Smooth muscle cell (in vitro differentiated cells): ENCODE measurements around the gene TRIM6. TPM values are rescaled to one million over a fixed set of nuclear protein-coding genes. Genes with fewer than 3 reads are reported as not detected.
"Not testable (repeated sequence)": the region's sequence is repeated elsewhere in the genome, so short reads cannot be mapped to it uniquely, and the experiment has no call there.

Source experiments
- DNase-seq: peaks from one replicate; lab custom pipeline; 2025; ENCODE audit not compliant: unreplicated experiment; lab: John Stamatoyannopoulos, UW
- H2AFZ ChIP-seq: fragments of 200-600 bp; sonication (generic); 2 replicates; pipeline ENCODE4 v1.6.0; 2016; ENCODE audit warnings: antibody characterized with exemption, low read depth, mild to moderate bottlenecking
- H3F3A ChIP-seq: fragments of 200-600 bp; sonication (generic); 2 replicates; pipeline ENCODE4 v1.6.0; 2017; ENCODE audit warnings: antibody characterized with exemption, low read depth
- H3K27ac ChIP-seq: fragments of 200-600 bp; sonication (generic); 2 replicates; pipeline ENCODE4 v1.5.1; 2016; ENCODE audit warnings: low read depth, mild to moderate bottlenecking
- H3K27me3 ChIP-seq: fragments of 200-600 bp; sonication (generic); 2 replicates; pipeline ENCODE4 v1.6.1; 2016; ENCODE audit warnings: low read depth, mild to moderate bottlenecking
- H3K36me3 ChIP-seq: fragments of 200-600 bp; sonication (generic); 2 replicates; pipeline ENCODE4 v1.5.1; 2016; ENCODE audit warnings: low read depth
- H3K4me1 ChIP-seq: fragments of 200-600 bp; sonication (generic); 2 replicates; pipeline ENCODE4 v1.5.1; 2016; ENCODE audit warnings: low read depth
- H3K4me2 ChIP-seq: fragments of 200-600 bp; sonication (generic); 2 replicates; pipeline ENCODE4 v1.6.0; 2016; ENCODE audit warnings: mild to moderate bottlenecking
- H3K4me3 ChIP-seq: fragments of 200-600 bp; sonication (generic); 2 replicates; pipeline ENCODE4 v1.5.1; 2016; ENCODE audit warnings: mild to moderate bottlenecking
- H3K79me2 ChIP-seq: fragments of 200-600 bp; sonication (generic); 2 replicates; pipeline ENCODE4 v1.6.0; 2016; ENCODE audit warnings: low read depth, mild to moderate bottlenecking
- H3K9ac ChIP-seq: fragments of 200-600 bp; sonication (generic); 2 replicates; pipeline ENCODE4 v1.6.0; 2016; ENCODE audit warnings: low read depth
- H3K9me3 ChIP-seq: fragments of 200-600 bp; sonication (generic); replicated peaks from 2 replicates; pipeline ENCODE4 v1.5.1; 2016; ENCODE audit warnings: low read depth
- H4K20me1 ChIP-seq: fragments of 200-600 bp; sonication (generic); 2 replicates; pipeline ENCODE4 v1.6.0; 2016; ENCODE audit warnings: low read depth
- WGBS: methylation state at CpG from one replicate; pipeline ENCODE4 v1.1.7; 2016; ENCODE audit warnings: low lambda C conversion rate; 5-methylcytosine and 5-hydroxymethylcytosine counted together
- polyA plus RNA-seq: library from polyadenylated mRNA; unstranded; fragments of >200 nt; fragmentation: Nextera tagmentation; extraction: Ambion mirVana; gene quantifications from 2 replicates; pipeline ENCODE4 v1.2.1, GENCODE V29; 2016
- total RNA-seq: library from RNA; depleted of rRNA; stranded (reverse); fragments of >200 nt; gene quantifications from 2 replicates; pipeline ENCODE4 v1.2.3, GENCODE V29; 2014
- TF ChIP-seq, protein P1 (sequence below): fragments of 200-600 bp; sonication (generic); IDR thresholded peaks from 2 replicates; pipeline ENCODE4 v1.5.1; 2017; ENCODE audit warnings: borderline replicate concordance, mild to moderate bottlenecking, antibody characterized with exemption; ENCODE audit not compliant: insufficient read depth, poor library complexity, severe bottlenecking

TRIM6 gene
- total and polyA plus RNA-seq, 2 experiments from 2014 or later: 3.7 to 5.6 TPM

DNA sequence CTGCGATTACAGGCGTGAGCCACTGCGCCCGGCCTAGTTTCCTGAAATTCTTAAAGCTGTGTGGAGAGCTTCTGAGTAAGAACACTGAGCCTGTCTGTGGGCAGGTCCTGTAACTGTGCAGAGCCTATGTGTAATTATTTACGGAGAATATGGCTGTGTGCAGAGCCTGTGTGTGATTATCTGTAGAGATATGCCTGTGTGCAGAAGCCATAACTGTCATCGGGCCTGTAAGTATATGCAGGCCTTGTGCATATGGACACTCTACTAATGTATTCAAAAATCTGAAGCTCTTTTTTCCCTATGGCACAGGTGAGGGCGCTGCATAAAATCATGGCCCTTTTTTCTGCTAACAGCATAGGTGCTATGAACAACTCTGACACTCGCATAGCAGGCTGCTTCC lies 15.9 kb upstream of the TRIM6 start, which contains the start of gene OR52B6:
Gene OR52B6, plus strand, starts transcription at position 301 of the 400 bp plus-strand sequence. Its CDS starts 0 bp downstream, at position 301.
- TF ChIP-seq, protein P1, sequence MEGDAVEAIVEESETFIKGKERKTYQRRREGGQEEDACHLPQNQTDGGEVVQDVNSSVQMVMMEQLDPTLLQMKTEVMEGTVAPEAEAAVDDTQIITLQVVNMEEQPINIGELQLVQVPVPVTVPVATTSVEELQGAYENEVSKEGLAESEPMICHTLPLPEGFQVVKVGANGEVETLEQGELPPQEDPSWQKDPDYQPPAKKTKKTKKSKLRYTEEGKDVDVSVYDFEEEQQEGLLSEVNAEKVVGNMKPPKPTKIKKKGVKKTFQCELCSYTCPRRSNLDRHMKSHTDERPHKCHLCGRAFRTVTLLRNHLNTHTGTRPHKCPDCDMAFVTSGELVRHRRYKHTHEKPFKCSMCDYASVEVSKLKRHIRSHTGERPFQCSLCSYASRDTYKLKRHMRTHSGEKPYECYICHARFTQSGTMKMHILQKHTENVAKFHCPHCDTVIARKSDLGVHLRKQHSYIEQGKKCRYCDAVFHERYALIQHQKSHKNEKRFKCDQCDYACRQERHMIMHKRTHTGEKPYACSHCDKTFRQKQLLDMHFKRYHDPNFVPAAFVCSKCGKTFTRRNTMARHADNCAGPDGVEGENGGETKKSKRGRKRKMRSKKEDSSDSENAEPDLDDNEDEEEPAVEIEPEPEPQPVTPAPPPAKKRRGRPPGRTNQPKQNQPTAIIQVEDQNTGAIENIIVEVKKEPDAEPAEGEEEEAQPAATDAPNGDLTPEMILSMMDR: no peak
- H3F3A ChIP-seq: no peaks in the 10 kb centered on the region
- no peaks in the 10 kb centered on the region for H3K27me3 ChIP-seq
- H4K20me1 ChIP-seq: no peaks in the 10 kb centered on the region
- H3K9me3 ChIP-seq: no peaks in the 10 kb centered on the region
- no peak for DNase-seq
- H2AFZ ChIP-seq: no peak within 1 kb of the TSS
- H3K36me3 ChIP-seq: no peaks in the 10 kb centered on the region
- H3K4me1 ChIP-seq: no peaks in the 10 kb centered on the region
- no peak within 1 kb of the TSS for H3K27ac ChIP-seq
- no peak within 1 kb of the TSS for H3K4me3 ChIP-seq
- H3K9ac ChIP-seq: no peak within 1 kb of the TSS
- H3K79me2 ChIP-seq: no peaks in the 10 kb centered on the region
- H3K4me2 ChIP-seq: no peak within 1 kb of the TSS
- 85% methylated on average over 8 of the region's 8 CpGs for WGBS

DNA sequence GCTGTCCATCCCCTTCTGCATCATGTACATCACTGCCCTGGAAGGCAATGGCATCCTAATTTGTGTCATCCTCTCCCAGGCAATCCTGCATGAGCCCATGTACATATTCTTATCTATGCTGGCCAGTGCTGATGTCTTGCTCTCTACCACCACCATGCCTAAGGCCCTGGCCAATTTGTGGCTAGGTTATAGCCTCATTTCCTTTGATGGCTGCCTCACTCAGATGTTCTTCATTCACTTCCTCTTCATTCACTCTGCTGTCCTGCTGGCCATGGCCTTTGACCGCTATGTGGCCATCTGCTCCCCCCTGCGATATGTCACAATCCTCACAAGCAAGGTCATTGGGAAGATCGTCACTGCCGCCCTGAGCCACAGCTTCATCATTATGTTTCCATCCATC lies 15.4 kb upstream of the TRIM6 start:
- Histone ChIP-seq H3K9me3 (no peaks in the 10 kb centered on the region), H3K27ac (no peak overlapping the region), H3K4me3 (no peak overlapping the region), H3K79me2 (no peaks in the 10 kb centered on the region), H3F3A (no peaks in the 10 kb centered on the region), H3K4me1 (no peaks in the 10 kb centered on the region), H3K4me2 (no peak overlapping the region), H2AFZ (no peak overlapping the region), H3K27me3 (no peaks in the 10 kb centered on the region), H3K9ac (no peak overlapping the region), H3K36me3 (no peaks in the 10 kb centered on the region), H4K20me1 (no peaks in the 10 kb centered on the region)
- no peak for DNase-seq
- TF ChIP-seq, protein P1: no peak
- 99% methylated on average over 4 of the region's 4 CpGs for WGBS

DNA sequence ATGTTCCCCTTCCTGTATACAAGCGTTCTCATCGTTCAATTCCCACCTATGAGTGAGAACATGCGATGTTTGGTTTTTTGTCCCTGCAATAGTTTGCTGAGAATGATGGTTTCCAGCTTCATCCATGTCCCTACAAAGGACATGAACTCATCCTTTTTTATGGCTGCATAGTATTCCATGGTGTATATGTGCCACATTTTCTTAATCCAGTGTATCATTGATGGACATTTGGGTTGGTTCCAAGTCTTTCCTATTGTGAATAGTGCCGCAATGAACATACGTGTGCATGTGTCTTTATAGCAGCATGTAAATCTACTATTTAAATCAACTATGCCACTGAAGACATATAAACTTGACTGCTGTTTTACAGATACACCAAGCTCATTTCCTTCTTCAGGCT lies 12.0 kb upstream of the TRIM6 start:
- WGBS: 96% methylated on average over 5 of the region's 5 CpGs
- H3K4me3 ChIP-seq, H3F3A ChIP-seq, H2AFZ ChIP-seq, H3K27ac ChIP-seq, H3K79me2 ChIP-seq, H3K9me3 ChIP-seq, H3K36me3 ChIP-seq, DNase-seq, H3K9ac ChIP-seq, H3K27me3 ChIP-seq, H4K20me1 ChIP-seq, H3K4me1 ChIP-seq, H3K4me2 ChIP-seq: not testable (repeated sequence)

DNA sequence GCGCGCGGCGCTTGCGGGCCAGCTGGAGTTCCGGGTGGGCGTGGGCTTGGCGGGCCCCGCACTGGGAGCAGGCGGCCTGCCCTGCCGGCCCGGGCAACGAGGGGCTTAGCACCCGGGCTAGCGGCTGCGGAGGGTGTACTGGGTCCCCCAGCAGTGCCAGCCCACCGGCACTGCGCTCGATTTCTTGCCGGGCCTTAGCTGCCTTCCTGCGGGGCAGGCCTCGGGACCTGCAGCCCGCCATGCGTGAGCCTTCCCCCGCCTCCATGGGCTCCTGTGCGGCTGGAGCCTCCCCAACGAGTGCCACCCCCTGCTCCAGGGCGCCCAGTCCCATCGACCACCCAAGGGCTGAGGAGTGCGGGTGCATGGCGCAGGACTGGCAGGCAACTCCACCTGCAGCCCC lies 6.5 kb upstream of the TRIM6 start:
- H3K4me1 ChIP-seq, H3K27ac ChIP-seq, H3K4me3 ChIP-seq, H3K9ac ChIP-seq, H3K4me2 ChIP-seq, H2AFZ ChIP-seq, H3K9me3 ChIP-seq, H4K20me1 ChIP-seq, DNase-seq, H3K79me2 ChIP-seq, H3K36me3 ChIP-seq, H3K27me3 ChIP-seq: not testable (repeated sequence)
- peaks cover 10% of the 10 kb centered on the region for H3F3A ChIP-seq
- 97% methylated on average over 31 of the region's 31 CpGs for WGBS

DNA sequence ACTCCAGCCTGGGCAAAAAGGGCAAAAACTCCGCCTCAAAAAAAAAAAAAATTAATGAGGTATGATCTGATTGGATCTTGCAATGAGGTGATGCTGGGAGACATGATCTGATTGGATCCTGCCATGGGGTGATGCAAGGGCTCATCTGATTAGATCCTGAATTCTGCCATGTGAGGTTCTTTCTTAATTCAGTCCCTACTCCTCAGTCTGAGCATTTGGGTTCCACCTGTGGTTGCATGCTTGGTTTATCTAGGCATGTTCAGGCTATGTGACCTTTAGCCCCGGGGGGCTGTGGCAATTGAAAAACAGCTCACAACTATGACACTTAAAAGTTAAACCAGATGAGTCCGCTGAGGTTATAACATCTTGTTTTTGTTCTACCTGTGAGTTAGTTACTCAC lies 4.8 kb upstream of the TRIM6 start:
- Histone ChIP-seq H3K27me3 (no peaks in the 10 kb centered on the region), H3K9me3 (no peaks in the 10 kb centered on the region), H3K9ac (no peak overlapping the region), H3F3A (peaks cover 10% of the 10 kb centered on the region), H3K4me3 (no peak overlapping the region), H3K27ac (no peak overlapping the region), H3K4me1 (no peaks in the 10 kb centered on the region), H3K36me3 (no peaks in the 10 kb centered on the region), H3K79me2 (no peaks in the 10 kb centered on the region), H4K20me1 (no peaks in the 10 kb centered on the region), H2AFZ (no peak overlapping the region), H3K4me2 (no peak overlapping the region)
- TF ChIP-seq, protein P1: no peak
- no peak for DNase-seq
- WGBS: 69% methylated on average over 3 of the region's 3 CpGs
